ENCODE results near the gene METTL24.
"Not testable (repeated sequence)": the region's sequence is repeated elsewhere in the genome, so short reads cannot be mapped to it uniquely, and the experiment has no call there.

The METTL24 gene

DNA sequence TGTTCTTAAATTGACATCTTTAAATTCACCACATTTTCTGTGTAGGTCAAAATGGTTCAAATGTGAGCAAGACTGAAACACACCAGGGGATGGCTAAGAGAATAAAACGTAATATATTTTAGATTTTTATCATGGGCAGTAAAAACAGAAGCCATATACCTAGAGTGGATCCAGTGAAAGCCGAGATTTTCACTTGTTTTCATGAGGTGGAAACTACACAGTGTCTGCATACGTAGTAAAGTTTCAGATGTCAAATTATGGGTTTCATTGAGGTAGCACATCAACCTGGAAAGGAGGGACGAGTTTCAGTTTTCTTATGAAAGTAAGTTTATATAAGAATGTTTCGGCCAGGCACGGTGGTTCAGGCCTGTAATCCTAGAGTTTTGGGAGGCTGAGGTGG, 25.9 kb downstream of the METTL24 start:
- DNase-seq = no peak

DNA sequence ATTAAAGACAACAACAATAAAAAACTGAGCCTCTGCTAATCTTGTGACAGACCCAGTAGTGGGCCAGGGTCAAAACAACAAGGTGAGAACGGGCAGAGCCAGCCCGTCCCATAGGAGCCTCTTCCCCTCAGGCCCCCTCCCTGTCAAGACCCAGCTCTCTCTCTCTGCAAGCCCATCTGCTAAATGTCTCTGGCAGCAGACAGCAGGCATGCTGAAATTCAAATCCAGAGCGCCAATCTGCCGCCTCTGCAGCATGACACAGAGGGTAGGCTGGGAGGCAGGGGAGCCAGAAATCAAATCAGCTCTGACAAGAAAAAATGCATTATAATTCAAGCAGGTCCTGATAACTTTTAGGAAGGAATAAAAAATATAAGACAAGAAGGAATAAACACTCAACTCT, 26.3 kb downstream of the METTL24 start:
- no peak for DNase-seq

DNA sequence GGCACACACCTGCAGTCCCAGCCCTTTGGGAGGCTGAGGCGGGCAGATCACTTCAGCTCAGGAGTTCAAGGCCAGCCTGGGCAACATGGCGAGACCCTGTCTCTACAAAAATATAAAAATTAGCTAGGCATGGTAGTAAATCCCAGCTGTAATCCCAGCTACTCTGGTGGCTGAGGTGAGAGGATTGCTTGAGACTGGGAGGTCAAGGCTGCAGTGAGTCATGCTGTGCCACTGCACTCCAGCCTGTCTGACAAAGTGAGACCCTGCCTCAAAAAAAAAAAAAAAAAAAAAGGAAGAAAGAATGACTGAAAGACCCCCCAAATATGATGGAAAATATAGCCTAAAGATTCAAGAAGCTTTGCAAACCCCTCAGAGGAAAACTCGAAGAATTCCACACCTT, 26.8 kb downstream of the METTL24 start:
- no peak for DNase-seq

DNA sequence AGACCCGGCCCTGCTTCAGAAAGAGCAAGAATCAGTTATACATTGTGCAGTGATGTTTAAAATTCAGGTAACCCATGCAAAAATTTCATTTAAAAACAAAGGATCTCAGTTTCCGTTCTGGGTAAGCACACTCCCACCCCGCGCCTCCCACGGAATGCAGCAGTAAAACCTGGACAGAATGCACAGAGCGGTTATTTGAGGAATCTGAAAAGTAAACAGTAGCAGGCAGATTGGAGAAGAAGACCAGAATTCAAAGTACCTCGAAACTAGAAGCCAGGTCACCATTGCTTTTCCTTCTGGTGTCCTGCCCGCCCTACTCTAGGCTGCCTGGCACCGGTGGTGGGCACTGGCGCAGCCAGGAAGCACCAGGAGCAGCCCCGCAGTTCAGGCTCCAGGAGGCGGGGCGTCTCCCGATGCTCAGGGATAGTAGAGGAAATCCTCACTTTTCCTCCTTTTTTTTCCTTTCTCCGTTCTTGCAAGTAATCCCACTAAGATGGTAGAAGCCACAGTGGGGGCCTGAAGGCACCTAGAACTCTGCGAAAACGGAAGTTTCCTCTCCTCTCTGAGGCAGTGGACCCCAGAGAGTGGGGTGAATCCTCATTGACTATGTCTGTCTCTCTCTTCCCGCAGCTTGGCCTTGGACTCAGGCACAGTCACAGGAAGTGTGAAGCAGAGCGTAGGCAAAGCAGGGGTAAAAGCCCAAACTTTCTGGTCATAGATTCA, 28.3 kb downstream of the METTL24 start:
- no peak for DNase-seq

DNA sequence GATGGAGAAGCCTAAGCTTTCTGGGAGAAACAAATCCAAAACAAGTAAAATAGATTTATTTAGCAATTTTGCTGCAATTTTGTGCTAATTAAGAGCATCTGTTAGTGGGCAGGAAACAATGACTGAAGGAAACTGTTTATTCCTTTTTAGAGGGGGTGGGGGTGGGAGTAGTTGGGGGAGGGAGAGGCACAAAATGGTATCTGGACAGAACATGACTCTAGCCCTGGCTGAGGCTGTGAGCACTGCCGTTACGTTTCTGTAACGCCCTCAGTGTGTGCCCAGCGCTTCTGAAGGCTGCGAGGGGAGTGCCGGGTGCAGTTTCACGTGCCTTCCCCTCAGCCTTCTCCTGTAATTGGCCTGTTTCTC, 28.8 kb downstream of the METTL24 start:
- no peak for DNase-seq

DNA sequence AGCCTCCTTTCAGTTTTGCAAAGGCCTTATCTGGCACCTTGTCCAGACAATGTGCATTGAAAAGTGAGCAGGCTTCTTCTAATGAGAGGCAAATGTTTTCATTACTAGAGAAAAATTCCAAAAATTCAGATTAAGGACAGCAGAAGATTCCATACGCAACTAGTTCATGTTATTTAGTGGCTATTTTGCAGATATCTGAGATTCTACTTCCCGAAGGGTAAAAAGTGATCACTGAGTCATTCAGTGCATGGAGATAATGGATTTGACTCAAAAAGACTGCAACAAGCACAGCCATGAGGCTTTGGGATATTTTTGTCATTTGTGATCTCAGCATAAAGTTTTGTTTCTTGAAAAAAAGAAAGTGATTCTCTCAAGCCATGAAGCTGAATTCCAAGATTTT, 29.9 kb downstream of the METTL24 start:
- DNase-seq = no peak

DNA sequence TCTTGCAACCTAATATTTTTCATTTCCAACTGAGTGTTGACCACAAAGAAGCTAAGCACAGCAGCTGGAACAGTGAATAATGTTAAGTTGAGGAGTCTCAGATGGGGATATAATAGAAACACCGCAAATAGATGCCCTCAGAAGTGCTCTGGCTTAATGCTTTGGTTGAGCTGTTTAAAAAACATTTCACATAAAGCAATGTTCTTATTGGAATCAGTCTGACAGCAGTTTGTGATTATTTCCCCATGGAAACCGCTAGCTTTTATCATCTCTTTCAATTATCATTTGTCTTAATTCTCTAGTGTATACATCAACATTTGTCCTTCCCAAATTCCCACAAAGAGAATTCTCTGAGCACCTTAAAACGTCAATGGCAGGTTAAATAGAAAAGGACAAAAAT, 30.8 kb downstream of the METTL24 start:
- no peak for DNase-seq

DNA sequence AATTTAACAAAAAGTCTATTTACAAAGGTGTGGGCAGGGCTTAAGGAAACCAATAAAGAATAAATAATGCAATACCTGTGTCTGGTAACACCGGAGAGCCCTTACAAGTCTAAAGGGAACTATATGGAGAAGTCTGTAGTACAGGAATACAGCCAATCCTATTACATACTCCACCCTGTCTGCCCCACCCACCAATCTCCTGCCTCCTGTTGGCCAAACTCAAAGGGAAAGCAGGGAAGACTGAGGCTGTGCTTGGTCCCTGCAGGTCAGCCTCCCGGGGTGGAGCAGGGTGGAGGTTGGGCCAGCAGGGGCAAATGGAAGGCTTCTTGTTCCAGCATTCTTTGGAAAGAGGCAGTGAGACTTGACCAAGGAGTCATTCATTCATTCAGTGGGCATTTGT, 31.5 kb downstream of the METTL24 start:
- no peak for DNase-seq

DNA sequence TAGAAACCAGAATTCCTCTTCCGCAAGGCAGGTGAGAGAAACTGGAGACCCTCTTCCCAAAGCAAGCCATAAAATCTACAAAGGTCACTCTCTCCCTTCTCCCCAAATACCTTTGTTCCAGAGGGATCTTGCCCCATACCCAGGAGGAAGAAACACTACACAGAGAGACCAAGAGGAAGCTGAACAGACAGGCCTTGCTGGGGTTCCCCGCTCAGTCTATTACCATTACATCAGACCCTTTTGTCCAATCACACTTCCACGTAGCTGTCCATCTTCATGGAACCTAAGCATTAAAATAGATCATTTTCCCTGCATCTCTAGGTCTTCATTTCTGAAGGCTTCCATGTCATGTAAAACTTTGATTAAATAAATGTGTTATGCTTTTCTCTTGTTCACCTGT, 32.1 kb downstream of the METTL24 start:
- no peak for DNase-seq

DNA sequence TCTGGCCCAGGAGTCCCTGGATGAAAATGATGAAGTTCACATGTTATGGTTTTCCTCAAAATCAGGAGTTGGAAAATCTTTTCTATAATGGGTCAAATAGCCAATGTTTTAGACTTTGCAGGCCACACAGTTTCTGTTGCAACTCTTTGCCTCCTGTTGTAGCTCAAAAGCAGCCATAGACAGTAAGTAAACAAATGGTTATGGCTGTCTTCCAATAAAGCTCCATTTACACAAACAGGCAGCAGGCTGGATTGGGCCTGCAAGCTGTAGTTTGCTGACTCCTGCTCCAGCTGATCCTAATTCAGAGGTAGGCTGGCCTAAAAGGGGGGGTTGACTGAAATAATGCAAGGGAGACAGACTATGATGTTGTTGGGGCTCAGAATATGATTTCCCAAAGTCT, 33.0 kb downstream of the METTL24 start:
- DNase-seq = no peak

DNA sequence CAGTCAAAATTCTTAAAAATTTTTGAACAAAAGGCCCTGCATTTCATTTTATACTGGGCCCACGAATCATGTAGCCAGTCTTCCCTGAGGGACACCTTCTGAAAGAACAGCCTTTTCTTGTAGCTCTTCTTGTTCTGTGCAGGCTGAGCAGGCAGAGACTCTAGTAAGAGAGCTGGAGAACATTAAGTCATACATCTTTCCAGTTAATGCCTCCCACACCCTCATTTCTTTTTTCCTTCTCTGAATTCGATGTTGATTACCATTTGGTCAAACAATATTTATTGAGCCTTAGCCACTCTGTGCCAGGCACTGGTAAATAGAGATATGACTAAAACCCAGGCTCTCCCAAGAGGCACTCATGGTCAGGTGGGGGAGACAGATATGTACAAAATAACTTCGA, 33.6 kb downstream of the METTL24 start:
- DNase-seq = no peak

DNA sequence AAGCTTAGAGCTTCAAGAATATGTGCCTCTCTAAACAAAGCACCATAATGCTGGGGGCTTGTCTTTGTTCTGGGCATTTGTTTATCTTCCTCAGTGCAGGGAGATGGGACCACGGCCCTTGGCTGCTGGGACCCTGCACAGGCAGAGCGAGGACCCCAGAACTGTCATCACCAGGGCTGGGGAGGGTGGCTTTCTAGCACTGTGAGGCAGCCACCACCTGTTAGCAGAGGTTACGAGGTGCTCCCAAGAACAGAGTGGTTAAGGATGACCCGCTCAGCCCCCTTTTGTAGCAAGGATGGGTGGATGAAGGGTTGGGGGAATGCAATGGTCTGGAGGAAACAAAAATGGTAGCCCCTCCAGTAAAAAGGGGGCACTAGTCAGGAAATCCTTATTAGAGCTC, 34.9 kb downstream of the METTL24 start:
- no peak for DNase-seq

DNA sequence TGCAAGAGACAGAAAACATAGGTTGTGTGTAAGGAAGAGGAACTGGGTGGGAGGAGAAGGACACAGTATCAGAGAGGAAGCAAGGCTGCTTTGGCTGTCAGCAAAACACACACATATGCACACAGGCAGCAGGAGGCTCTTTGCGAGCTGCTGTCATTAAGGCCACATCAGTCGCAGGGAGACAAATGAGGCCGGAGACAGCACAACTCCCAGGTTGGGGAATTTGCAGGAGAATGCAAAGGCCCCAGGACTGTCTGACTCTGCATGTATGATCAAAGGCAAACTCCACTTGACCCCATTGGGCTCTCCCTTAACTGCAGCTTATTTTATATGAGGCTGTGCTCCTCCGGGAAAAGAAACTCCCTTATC, 35.3 kb downstream of the METTL24 start:
- DNase-seq = no peak

DNA sequence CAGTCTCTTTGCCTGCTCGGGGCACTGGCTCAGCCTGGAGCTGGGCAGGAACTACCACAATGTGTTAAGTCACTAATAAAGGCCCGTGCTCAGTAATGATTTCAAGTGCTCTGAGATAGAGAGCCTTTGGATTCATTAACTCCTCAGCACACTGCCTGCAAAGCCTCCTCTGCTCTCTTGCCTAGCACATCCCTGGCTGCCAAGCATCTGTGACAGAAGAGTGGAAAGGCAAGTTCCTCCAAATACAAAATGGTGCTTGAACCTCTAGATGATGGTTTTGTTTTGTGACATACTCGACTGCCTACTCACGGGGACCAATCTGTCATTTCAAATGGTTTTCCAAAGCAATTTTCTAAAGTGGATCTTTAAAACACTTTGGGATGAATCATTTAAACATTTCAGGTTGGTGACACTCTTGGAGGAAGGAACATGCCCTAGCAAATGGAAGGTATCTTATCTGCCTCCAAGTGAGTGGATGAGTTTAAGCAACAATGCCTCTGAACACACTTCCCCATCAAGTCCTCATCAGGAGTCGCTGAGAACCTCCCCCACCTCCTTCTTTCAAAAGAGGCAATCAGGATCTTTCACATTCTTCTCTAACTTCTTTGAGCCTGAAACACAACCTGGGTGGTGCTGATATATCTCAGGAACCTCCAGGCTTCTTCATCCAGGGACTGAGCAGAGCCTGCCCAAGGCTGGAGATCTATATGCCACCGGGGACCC, 35.8 kb downstream of the METTL24 start:
- no peak for DNase-seq

DNA sequence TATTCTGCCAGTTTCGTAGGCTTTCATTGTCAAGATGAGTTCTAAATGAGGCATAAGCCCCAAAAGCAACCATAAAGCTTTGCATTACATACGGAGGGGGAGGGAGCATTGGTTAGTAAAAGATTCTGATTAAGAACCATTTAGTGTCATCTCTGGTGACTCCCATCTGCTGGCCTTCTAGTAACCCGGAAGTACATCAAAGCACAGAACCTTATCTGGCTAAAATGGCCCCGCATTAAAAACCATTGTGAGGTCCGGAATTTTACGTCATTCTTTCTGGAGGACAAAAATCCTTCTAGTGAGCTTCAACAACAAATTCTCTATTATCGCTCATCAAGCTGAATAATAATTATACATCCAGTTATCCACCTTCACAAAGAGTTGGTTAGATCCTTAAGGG, 37.8 kb downstream of the METTL24 start:
- DNase-seq = no peak

DNA sequence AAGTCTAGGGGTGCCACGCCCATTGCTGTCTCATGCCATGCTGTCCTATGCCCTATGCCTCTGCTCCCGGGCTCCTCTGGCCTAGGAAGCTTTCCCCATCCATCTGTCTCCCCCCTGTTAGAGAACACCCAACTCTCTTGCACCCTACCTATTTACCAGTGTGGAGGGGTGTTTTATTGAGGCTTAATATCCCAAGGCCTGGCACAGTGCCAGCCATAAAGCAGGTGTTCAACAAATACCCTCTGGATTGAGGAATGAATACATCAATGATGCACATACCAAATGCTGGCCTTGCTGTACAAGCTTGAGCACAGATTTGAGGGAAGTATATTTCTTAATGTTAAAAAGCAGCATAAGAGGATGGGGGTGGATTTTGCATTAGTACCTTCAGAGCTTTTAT, 38.3 kb downstream of the METTL24 start:
- DNase-seq = no peak

DNA sequence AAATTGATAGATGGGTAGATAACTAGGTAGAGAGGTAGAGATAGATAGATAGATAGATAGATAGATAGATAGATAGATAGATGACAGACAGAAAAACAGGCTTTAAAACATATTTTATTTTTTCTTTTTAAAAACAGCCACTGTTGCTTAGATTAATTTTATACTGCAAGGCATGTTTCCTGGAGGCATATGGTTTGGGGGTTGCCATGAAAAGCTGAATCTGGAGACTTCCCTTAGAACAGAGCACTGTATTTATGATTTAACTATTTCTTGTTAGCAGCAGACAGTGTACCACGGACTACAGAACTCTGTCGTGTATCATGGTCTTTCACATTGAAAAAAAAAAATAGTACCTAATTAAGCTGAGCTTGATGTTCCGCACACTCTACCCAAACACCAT, 38.8 kb downstream of the METTL24 start:
- DNase-seq = no peak

DNA sequence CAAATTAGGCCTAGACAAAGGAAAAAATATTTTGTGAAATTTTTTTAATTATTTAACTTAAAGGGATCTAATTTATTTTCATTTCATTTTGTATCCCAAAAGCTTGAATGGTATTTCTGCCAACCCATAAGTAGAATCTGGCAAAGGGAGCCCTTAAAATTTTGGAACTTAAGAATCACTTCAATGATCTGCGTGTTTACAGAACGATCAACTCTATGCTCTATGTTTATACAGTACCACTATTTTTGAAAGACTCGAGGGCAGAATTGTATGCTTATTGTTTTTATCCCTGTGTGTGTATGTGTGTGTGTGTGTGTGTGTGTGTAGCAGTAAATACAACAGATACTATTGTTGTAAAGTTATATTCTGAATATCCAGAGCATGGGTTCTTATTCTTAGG, 39.2 kb downstream of the METTL24 start:
- DNase-seq = no peak

DNA sequence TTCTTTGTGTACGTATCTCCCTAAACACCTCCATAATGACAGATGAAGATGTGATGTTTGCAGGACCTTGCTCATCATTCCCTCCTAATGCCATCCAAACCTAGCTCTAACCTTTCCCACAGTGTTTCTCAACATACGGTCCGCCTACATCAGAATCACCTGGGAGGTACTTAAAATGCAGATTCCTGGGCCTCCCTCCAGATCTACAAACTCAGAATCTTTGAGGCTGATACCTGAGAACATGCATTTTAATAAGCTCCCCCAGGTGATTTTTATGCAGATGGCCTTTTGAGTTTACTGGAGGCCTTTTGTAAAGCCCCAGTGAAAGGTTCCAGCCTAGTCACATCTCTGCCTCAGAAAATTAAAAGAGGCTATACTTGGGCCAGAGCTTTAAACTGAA, 40.5 kb downstream of the METTL24 start:
- DNase-seq = no peak

DNA sequence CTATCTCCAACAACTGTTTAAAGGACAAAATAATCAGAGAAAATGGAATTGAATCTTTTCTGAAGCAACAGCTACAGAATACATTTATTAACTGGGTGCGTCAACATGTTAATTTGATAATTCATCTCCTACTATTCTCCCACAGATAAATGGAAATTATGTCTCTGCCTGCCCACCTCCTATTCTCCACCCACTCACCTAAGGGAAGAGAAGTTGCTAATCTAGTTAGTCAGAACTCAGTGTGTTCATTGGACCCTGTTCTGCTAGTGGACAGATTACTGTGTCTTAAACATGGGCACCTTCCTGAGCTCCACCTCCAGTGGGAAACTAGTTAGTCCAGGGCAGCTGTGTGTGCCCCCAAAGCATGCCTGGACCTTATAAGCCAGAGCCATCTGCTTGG, 41.0 kb downstream of the METTL24 start:
- no peak for DNase-seq

DNA sequence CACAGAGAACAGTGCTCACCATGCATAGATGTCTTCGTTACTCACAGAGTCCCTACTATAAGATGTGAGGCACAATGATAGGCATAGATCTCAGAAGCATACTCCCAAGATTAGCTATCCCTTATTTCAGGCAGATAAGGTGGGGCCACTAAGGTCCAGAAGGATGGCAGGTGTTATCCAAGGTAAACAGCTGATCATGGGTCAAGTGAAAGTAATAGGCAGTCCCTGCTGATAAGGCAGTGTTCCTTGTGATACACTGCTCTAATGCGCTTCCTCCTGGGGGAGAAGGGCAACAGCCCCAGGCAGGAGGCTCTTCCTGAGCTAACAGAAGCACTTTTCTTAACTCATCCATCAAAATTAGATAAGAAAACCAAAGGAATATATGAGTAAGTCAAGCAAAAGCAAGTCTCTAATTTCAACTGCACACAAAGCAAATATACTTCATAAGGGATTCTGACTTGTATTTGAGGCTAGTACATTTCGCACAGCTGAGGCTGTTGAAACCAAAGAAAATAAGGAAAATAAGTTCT, 42.2 kb downstream of the METTL24 start:
- no peak for DNase-seq

DNA sequence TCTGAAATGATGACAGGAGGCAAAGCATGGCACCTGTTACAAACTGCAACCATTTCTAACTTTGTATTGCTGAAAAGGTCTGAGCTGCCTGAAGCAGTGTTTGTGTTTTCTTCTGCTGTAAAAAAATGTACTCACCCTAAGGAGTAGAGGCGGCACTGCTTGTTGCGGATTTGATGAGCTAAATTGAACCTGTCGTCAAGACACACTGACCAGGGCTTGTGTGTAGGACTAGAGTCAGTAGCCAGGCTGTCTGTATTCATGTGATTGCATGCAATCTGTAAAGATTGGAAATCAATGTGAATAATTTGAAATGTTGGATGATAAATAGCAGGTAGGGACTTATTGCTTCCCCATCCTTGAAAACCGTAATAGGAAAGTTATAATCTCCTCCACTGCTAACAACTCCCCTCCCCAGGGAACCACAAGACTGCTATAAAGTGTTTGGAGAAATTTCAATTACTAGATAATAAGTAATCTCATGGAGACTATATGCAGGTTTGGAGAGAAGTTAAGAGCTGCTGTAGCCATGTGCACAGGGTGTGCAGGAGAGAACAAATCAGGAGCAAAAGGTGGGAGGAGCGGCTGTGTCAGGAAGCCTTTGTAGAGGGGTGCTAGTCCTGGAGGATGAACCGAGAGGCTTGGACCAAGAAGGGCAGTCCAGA, 42.8 kb downstream of the METTL24 start:
- DNase-seq = no peak

DNA sequence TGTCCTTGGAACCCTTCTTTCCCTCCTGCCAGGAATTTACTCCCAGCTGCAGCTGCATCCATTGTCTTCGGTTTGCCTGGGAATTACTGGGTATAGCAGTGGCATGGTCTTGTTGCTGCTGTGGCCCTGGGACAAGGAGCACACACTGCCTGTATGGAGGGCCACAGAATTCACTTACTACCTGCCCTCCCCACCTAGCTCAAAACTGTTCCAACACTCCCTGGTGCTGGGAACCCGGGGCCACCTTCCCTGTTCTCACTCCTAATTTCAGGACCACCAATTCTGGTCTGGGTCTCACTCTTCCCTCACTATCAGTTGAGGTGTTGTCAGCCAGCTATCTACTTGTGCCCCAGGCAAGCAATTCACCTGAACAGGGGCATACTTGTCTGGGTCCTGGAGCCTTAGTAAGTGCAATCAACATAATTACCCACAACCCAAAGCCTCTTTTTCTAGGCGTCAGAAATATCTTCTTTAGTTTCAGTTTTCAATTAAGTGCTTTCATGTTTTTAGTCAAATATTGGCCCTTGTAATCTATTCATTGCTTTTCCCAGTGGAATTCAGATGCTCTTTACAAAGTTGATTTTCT, 47.2 kb downstream of the METTL24 start:
- DNase-seq = no peak

DNA sequence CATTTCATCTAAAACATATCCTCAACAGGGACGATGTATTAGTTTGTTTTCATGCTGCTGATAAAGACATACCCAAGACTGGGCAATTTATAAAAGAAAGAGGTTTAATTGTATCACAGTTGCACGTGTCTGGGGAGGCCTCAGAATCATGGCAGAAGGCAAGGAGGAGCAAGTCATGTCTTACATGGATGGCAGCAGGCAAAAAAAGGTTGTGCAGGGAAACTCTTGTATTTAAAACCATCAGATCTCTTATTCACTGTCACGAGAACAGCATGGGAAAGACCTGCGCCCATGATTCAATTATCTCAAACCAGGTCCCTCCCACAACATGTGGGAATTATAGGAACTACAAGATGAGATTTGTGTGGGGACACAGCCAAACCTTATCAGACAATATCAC, 48.7 kb downstream of the METTL24 start:
- not testable (repeated sequence) for DNase-seq
